ENCODE measurements around the gene ACTN4.

Gene ACTN4

DNA sequence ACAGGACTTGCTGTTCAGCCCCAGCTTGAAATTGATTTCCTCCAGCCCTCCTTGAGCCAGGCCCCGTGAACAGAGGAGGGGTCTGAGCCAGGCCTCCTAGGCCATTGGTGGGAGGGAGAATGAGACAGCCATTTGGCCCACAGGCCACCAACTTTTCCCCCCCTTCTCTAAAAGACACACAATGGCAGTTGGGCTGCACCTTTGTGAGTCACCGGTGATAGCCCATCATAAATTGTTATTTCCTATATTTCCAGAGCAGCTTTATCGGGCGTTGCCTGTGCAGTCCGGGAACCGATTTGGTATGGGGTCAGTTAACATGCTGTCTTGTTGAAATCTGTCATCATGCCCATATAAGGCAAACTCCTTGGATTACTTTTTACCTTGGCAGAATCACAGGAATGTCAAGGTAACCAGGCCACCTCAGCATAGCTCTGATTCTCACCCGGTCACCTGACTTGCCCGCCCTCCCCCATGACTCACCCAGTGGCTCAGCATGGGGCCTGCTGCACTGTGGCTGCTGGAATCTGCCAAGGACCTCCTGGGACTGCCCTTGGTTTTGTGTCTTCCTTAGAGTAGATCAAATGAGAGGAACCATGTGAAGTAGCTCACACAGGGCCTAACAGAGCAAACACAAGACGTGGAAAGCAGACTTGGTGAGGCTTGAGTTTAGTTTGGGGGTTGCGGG is 36.1 kb downstream of the ACTN4 start:
- H3K4me1 ChIP-seq (ENCODE audit: insufficient read depth, low read length, poor library complexity, severe bottlenecking), result peaks cover 87% of the 10 kb centered on the region
- H3K79me2 ChIP-seq (ENCODE audit: insufficient read depth, low read length), result peaks cover 100% of the 10 kb centered on the region
- H4K20me1 ChIP-seq (ENCODE audit: insufficient read depth, low read length, poor library complexity, severe bottlenecking), result peaks cover 26% of the 10 kb centered on the region
- H3K36me3 ChIP-seq (ENCODE audit: insufficient read depth, low read length), result peaks cover 12% of the 10 kb centered on the region; the same call in 1 of the 2 replicates
- H3K9ac ChIP-seq (ENCODE audit: low read depth, low read length, poor library complexity, severe bottlenecking), result peak overlapping the region; percentile 67
- H3K4me2 ChIP-seq (ENCODE audit: low read depth, low read length, poor library complexity, severe bottlenecking), result peak overlapping the region; percentile 54
- no peak overlapping the region for H2AFZ ChIP-seq (ENCODE audit: low read length)
- H3F3A ChIP-seq (ENCODE audit: low read depth), result no peaks in the 10 kb centered on the region
- H3K4me3 ChIP-seq (ENCODE audit: low read length, poor library complexity, severe bottlenecking), result peak overlapping the region; percentile 8
- no peaks in the 10 kb centered on the region for H3K9me2 ChIP-seq (replicated peaks; ENCODE audit: low read depth, low read length)
- TF ChIP-seq CTCF (conservative IDR thresholded peaks at IDR 0.05; ENCODE audit: low read length) (no peak), EZH2phosphoT487 (IDR thresholded peaks at IDR 0.05; ENCODE audit: borderline replicate concordance) (no peak)
- H3K27me3 ChIP-seq (ENCODE audit: insufficient read depth, low read length, poor library complexity, severe bottlenecking), result no peaks in the 10 kb centered on the region
- H3K9me3 ChIP-seq (ENCODE audit: insufficient read depth, low read depth, low read length), result no peaks in the 10 kb centered on the region

DNA sequence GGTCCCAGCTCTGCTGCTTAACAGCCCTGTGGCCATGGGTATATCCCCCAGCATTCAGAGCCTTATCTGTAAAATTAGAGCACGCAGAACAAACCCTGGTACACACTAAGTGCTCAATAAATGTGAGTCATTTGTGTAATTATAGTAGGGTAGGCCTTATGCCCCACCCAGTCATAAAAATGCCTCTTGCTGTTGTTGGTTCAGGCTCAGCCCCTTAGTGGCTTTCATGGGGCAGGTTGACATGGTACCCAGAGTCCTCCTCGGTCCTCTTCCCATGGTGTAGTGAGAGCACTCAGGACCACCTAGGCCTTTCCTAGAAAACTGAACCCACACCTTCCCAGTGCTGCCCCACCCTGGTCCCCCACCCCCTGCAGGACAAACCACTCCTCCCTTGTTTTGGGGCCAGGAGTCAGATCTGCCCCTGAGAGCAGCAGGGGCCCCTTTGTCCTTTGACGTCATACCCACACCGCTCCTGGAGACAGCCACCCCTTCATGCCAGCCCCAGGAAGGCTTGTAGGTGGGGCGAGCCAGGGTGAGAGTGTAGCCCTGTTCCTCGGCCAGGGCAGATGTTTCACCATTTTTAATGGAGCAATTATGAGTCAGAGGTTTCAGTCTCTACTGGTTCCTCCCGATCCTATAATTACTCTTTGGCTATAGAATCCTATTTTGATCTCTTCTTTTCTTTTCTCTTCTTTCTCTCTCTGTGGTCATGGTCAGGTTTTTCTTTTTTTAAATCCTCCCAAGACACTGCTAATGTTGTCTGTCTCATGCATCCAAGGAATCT is 36.8 kb downstream of the ACTN4 start:
- no peaks in the 10 kb centered on the region for H3F3A ChIP-seq (ENCODE audit: low read depth)
- H3K79me2 ChIP-seq (ENCODE audit: insufficient read depth, low read length), result peaks cover 100% of the 10 kb centered on the region
- H3K4me2 ChIP-seq (ENCODE audit: low read depth, low read length, poor library complexity, severe bottlenecking), result peak overlapping the region; percentile 54
- H3K9me3 ChIP-seq (ENCODE audit: insufficient read depth, low read depth, low read length), result no peaks in the 10 kb centered on the region
- peaks cover 5% of the 10 kb centered on the region; the same call in 1 of the 2 replicates for H3K36me3 ChIP-seq (ENCODE audit: insufficient read depth, low read length)
- TF ChIP-seq EZH2phosphoT487 (IDR thresholded peaks at IDR 0.05; ENCODE audit: borderline replicate concordance) (no peak), CTCF (conservative IDR thresholded peaks at IDR 0.05; ENCODE audit: low read length) (no peak)
- H3K9ac ChIP-seq (ENCODE audit: low read depth, low read length, poor library complexity, severe bottlenecking), result peak overlapping the region; percentile 67
- no peak overlapping the region for H2AFZ ChIP-seq (ENCODE audit: low read length)
- H4K20me1 ChIP-seq (ENCODE audit: insufficient read depth, low read length, poor library complexity, severe bottlenecking), result peaks cover 23% of the 10 kb centered on the region
- H3K9me2 ChIP-seq (replicated peaks; ENCODE audit: low read depth, low read length), result no peaks in the 10 kb centered on the region
- peak overlapping the region; percentile 8 for H3K4me3 ChIP-seq (ENCODE audit: low read length, poor library complexity, severe bottlenecking)
- peaks cover 90% of the 10 kb centered on the region for H3K4me1 ChIP-seq (ENCODE audit: insufficient read depth, low read length, poor library complexity, severe bottlenecking)
- H3K27me3 ChIP-seq (ENCODE audit: insufficient read depth, low read length, poor library complexity, severe bottlenecking), result no peaks in the 10 kb centered on the region

- Histone ChIP-seq H3K4me2 (ENCODE audit: low read depth, low read length, poor library complexity, severe bottlenecking) (peak overlapping the region; percentile 73), H4K20me1 (ENCODE audit: insufficient read depth, low read length, poor library complexity, severe bottlenecking) (peaks cover 20% of the 10 kb centered on the region), H3K36me3 (ENCODE audit: insufficient read depth, low read length) (peaks cover 7% of the 10 kb centered on the region; the same call in 1 of the 2 replicates), H3F3A (ENCODE audit: low read depth) (no peaks in the 10 kb centered on the region), H3K9me3 (ENCODE audit: insufficient read depth, low read depth, low read length) (no peaks in the 10 kb centered on the region), H3K4me1 (ENCODE audit: insufficient read depth, low read length, poor library complexity, severe bottlenecking) (peaks cover 88% of the 10 kb centered on the region), H3K9me2 (replicated peaks; ENCODE audit: low read depth, low read length) (no peaks in the 10 kb centered on the region), H3K79me2 (ENCODE audit: insufficient read depth, low read length) (peaks cover 100% of the 10 kb centered on the region), H3K27me3 (ENCODE audit: insufficient read depth, low read length, poor library complexity, severe bottlenecking) (no peaks in the 10 kb centered on the region), H3K4me3 (ENCODE audit: low read length, poor library complexity, severe bottlenecking) (peak overlapping the region; percentile 58), H2AFZ (ENCODE audit: low read length) (no peak overlapping the region), H3K9ac (ENCODE audit: low read depth, low read length, poor library complexity, severe bottlenecking) (peak overlapping the region; percentile 67)
- TF ChIP-seq EZH2phosphoT487 (IDR thresholded peaks at IDR 0.05; ENCODE audit: borderline replicate concordance) (no peak), CTCF (conservative IDR thresholded peaks at IDR 0.05; ENCODE audit: low read length) (no peak)
Measured at GRCh38 chr19:38684862-38685665, 37.6 kb downstream of the ACTN4 start.
